ENCODE data around the gene TM4SF5. TPM values are rescaled to one million over a fixed set of nuclear protein-coding genes. Genes with fewer than 3 reads are reported as not detected.

TM4SF5 gene
- total RNA-seq, 1 donor from 2014 or later = 5.3 TPM

- Mint-ChIP-seq H3K36me3 (peaks cover 3% of the 10 kb centered on the region), H3K27me3 (peaks cover 78% of the 10 kb centered on the region), H3K4me3 (peak within 1 kb of the TSS; percentile 89), H3K4me1 (ENCODE audit: unreplicated experiment) (peaks cover 9% of the 10 kb centered on the region), H3K9me3 (no peaks in the 10 kb centered on the region), H3K27ac (peak within 1 kb of the TSS; percentile 94)
- no peak for TF ChIP-seq CTCF (conservative IDR thresholded peaks at IDR 0.05)
- no peak for DNase-seq (ENCODE audit: extremely low spot score, unreplicated experiment)
Measured at GRCh38 chr17:4739122-4740024, 32.3 kb upstream of the TM4SF5 start, which contains the start of the genes CXCL16 and ZMYND15. TSS of gene CXCL16 (minus strand) at chr17:4739928. CDS start at chr17:4739339, 589 bp downstream. TSS of gene ZMYND15 (plus strand) at chr17:4739833. CDS start at chr17:4740549, 716 bp downstream.

GRCh38 chr17:4740025-4740351, 31.7 kb upstream of the TM4SF5 start:
- H3K36me3 Mint-ChIP-seq = no peaks in the 10 kb centered on the region
- peaks cover 81% of the 10 kb centered on the region for H3K27me3 Mint-ChIP-seq
- no peak for TF ChIP-seq CTCF (conservative IDR thresholded peaks at IDR 0.05)
- peak overlapping the region; percentile 78 for H3K27ac Mint-ChIP-seq
- H3K9me3 Mint-ChIP-seq = no peaks in the 10 kb centered on the region
- peak overlapping the region; percentile 87 for H3K4me3 Mint-ChIP-seq
- peaks cover 9% of the 10 kb centered on the region for H3K4me1 Mint-ChIP-seq (ENCODE audit: unreplicated experiment)
- DNase-seq (ENCODE audit: extremely low spot score, unreplicated experiment) = no peak

GRCh38 chr17:4740584-4740983, 31.1 kb upstream of the TM4SF5 start:
- peaks cover 13% of the 10 kb centered on the region for H3K4me1 Mint-ChIP-seq (ENCODE audit: unreplicated experiment)
- peak overlapping the region; percentile 78 for H3K27ac Mint-ChIP-seq
- no peaks in the 10 kb centered on the region for H3K36me3 Mint-ChIP-seq
- H3K4me3 Mint-ChIP-seq = peak overlapping the region; percentile 87
- no peak for TF ChIP-seq CTCF (conservative IDR thresholded peaks at IDR 0.05)
- H3K27me3 Mint-ChIP-seq = peaks cover 81% of the 10 kb centered on the region
- no peaks in the 10 kb centered on the region for H3K9me3 Mint-ChIP-seq
- no peak for DNase-seq (ENCODE audit: extremely low spot score, unreplicated experiment)

- Mint-ChIP-seq H3K9me3 (no peaks in the 10 kb centered on the region), H3K36me3 (no peaks in the 10 kb centered on the region), H3K27ac (no peak overlapping the region), H3K4me1 (ENCODE audit: unreplicated experiment) (peaks cover 13% of the 10 kb centered on the region), H3K27me3 (peaks cover 82% of the 10 kb centered on the region), H3K4me3 (peak overlapping the region; percentile 61)
- no peak for TF ChIP-seq CTCF (conservative IDR thresholded peaks at IDR 0.05)
- DNase-seq (ENCODE audit: extremely low spot score, unreplicated experiment) = no peak
Measured at GRCh38 chr17:4741544-4741943, 30.1 kb upstream of the TM4SF5 start.

- no peaks in the 10 kb centered on the region for H3K9me3 Mint-ChIP-seq
- H3K27ac Mint-ChIP-seq = peak overlapping the region; percentile 23
- H3K4me1 Mint-ChIP-seq (ENCODE audit: unreplicated experiment) = peaks cover 13% of the 10 kb centered on the region
- H3K36me3 Mint-ChIP-seq = no peaks in the 10 kb centered on the region
- H3K4me3 Mint-ChIP-seq = no peak overlapping the region
- no peak for DNase-seq (ENCODE audit: extremely low spot score, unreplicated experiment)
- peaks cover 84% of the 10 kb centered on the region for H3K27me3 Mint-ChIP-seq
- no peak for TF ChIP-seq CTCF (conservative IDR thresholded peaks at IDR 0.05)
Measured at GRCh38 chr17:4742133-4742532, 29.6 kb upstream of the TM4SF5 start.

All from type B pancreatic cell (in vitro differentiated cells).